GM11168 (cell line): ENCODE measurements around the gene FAM222A.

Source experiments
- in situ Hi-C: fragments of 300-500 bp; cut with MboI; formaldehyde crosslinking; loops from one replicate; pipeline ENCODE4 v1.12.0; 2022; ENCODE audit warnings: low sequenced_read_pairs; ENCODE audit not compliant: unreplicated experiment

FAM222A gene

GRCh38 chr12:109815757-109816617 is 102.4 kb downstream of the FAM222A start:
- in situ Hi-C loops, result no loop called here

GRCh38 chr12:109816870-109817269 is 103.2 kb downstream of the FAM222A start:
- in situ Hi-C loops, result no loop called here

- in situ Hi-C loops, result no loop called here
Observed at GRCh38 chr12:109817627-109818231, 104.1 kb downstream of the FAM222A start.

- in situ Hi-C loops, result no loop called here
Observed at GRCh38 chr12:109818253-109818652, 104.6 kb downstream of the FAM222A start.

GRCh38 chr12:109818905-109819500 is 105.4 kb downstream of the FAM222A start:
- in situ Hi-C loops, result no loop called here
